K562 (cell line): ENCODE data around the gene GPR176. TPM values are rescaled to one million over a fixed set of nuclear protein-coding genes. Genes with fewer than 3 reads are reported as not detected.

Experiments used
- CCNT2 ChIP-seq: IDR thresholded peaks from 2 replicates; pipeline ENCODE4 v1.6.1; 2011; ENCODE audit warnings: borderline replicate concordance, low read depth, mild to moderate bottlenecking, moderate library complexity, mixed read lengths, low read length; ENCODE audit not compliant: insufficient read length; ENCODE audit errors: extremely low read depth
- CEBPG ChIP-seq, 3 experiments: fragments of 200-800 bp in 1 of 3; sonication (Bioruptor generic) in 1 of 3; sonication (generic) in 1 of 3; formaldehyde crosslinking in 1 of 3; IDR thresholded peaks in 2 of 3; conservative IDR thresholded peaks in 1 of 3; 2 replicates each; pipeline versions ENCODE4 v1.6.1 to v1.8.0; 2016 to 2022; ENCODE audit warnings: missing compliant biosample characterization in 2 of 3, missing genetic modification characterization in 2 of 3, mild to moderate bottlenecking in 1 of 3, missing genetic modification reagents in 1 of 3
- CREM ChIP-seq: IDR thresholded peaks from 2 replicates; pipeline ENCODE4 v1.6.1; 2014; ENCODE audit warnings: antibody characterized with exemption, low read depth
- ETV5 ChIP-seq: sonication (generic); formaldehyde crosslinking; IDR thresholded peaks from 2 replicates; pipeline ENCODE4 v1.4.0; 2020; ENCODE audit warnings: low read depth, mild to moderate bottlenecking, missing genetic modification reagents
- FOSL1 ChIP-seq: fragments of 200-800 bp; sonication (Bioruptor generic); conservative IDR thresholded peaks from 2 replicates; pipeline ENCODE4 v1.6.1; 2016; ENCODE audit warnings: missing genetic modification characterization, missing compliant biosample characterization
- NCOA6 ChIP-seq: fragments of 450-650 bp; IDR thresholded peaks from 2 replicates; pipeline ENCODE4 v1.6.1; 2017; ENCODE audit warnings: mild to moderate bottlenecking
- NFE2 ChIP-seq: IDR thresholded peaks from 2 replicates; pipeline ENCODE4 v1.6.1; 2014; ENCODE audit warnings: antibody characterized with exemption, low read depth
- NR2C2 ChIP-seq, 2 experiments: fragments of 200-800 bp in 1 of 2; sonication (Bioruptor generic) in 1 of 2; sonication (generic) in 1 of 2; formaldehyde crosslinking in 1 of 2; IDR thresholded peaks; 2 replicates each; pipeline versions ENCODE4 v1.6.1 to v1.8.0; 2016 to 2022; ENCODE audit warnings: mild to moderate bottlenecking in 1 of 2, missing compliant biosample characterization in 1 of 2, missing genetic modification characterization in 1 of 2, missing genetic modification reagents in 1 of 2
- PYGO2 ChIP-seq: fragments of 450-650 bp; IDR thresholded peaks from 2 replicates; pipeline ENCODE4 v1.6.1; 2016; ENCODE audit warnings: mild to moderate bottlenecking, missing genetic modification characterization, moderate library complexity, missing compliant biosample characterization
- RNF219 ChIP-seq: fragments of 250-450 bp; sonication (Bioruptor Pico); IDR thresholded peaks from 2 replicates; pipeline ENCODE4 v1.5.0; 2022; ENCODE audit warnings: mild to moderate bottlenecking
- SMARCA5 ChIP-seq: fragments of 450-650 bp; IDR thresholded peaks from 2 replicates; pipeline ENCODE4 v1.6.1; 2016
- ZKSCAN8 ChIP-seq: fragments of 200-800 bp; sonication (Bioruptor generic); IDR thresholded peaks from 2 replicates; pipeline ENCODE4 v1.6.1; 2016; ENCODE audit warnings: missing genetic modification characterization, missing compliant biosample characterization
- ZNF140 ChIP-seq: fragments of 250-450 bp; sonication (Bioruptor Pico); IDR thresholded peaks from 2 replicates; pipeline ENCODE4 v1.8.0; 2021; ENCODE audit warnings: moderate library complexity, mild to moderate bottlenecking, inconsistent platforms
- ZNF431 ChIP-seq: sonication (generic); formaldehyde crosslinking; IDR thresholded peaks from 2 replicates; pipeline ENCODE4 v1.8.0; 2022; ENCODE audit warnings: mild to moderate bottlenecking, missing genetic modification reagents
- ZNF766 ChIP-seq: fragments of 200-800 bp; sonication (Bioruptor generic); conservative IDR thresholded peaks from 2 replicates; pipeline ENCODE4 v1.6.1; 2016; ENCODE audit warnings: missing genetic modification characterization, missing compliant biosample characterization
- polyA plus RNA-seq, 8 experiments: library from polyadenylated mRNA; depleted of rRNA in 4 of 8; stranded (reverse) in 5 of 8; unstranded in 3 of 8; fragments of >200 nt; fragmentation: Nextera tagmentation in 2 of 8; fragmentation: Illumina TruSeq in 1 of 8; extraction: Ambion mirVana in 2 of 8; extraction: Trizol in 1 of 8; gene quantifications; 2 replicates each; pipeline versions ENCODE4 v1.2.1 to v1.2.3, GENCODE V29; 2011 to 2014; ENCODE audit warnings: inconsistent platforms in 1 of 8, missing spikeins in 1 of 8
- total RNA-seq, 7 experiments: library from RNA; depleted of rRNA in 6 of 7; stranded (reverse); fragments of >200 nt in 6 of 7; fragmentation: Illumina TruSeq in 2 of 7; extraction: Trizol in 2 of 7; gene quantifications; 2 replicates each; pipeline versions ENCODE4 v1.2.1 to v1.2.3, GENCODE V29; 2011 to 2021; ENCODE audit warnings: low replicate concordance in 1 of 7
- TF ChIP-seq, protein P1 (sequence below): fragments of 450-650 bp; IDR thresholded peaks from 2 replicates; pipeline ENCODE4 v1.6.1; 2016; ENCODE audit warnings: mild to moderate bottlenecking
- TF ChIP-seq, protein P2 (sequence below): sonication (generic); formaldehyde crosslinking; IDR thresholded peaks from 2 replicates; pipeline ENCODE4 v1.8.1; 2022; ENCODE audit warnings: missing genetic modification reagents
- TF ChIP-seq, protein P3 (sequence below): fragments of 450-650 bp; IDR thresholded peaks from 2 replicates; pipeline ENCODE4 v1.6.1; 2016

The GPR176 gene
- total and polyA plus RNA-seq, 9 of the 15 experiments (the other 6 are each of a cell fraction or from before 2014, with no cell fraction given), result 0.03 to 1.2 (median 0.76) TPM

- TF ChIP-seq, protein P1, sequence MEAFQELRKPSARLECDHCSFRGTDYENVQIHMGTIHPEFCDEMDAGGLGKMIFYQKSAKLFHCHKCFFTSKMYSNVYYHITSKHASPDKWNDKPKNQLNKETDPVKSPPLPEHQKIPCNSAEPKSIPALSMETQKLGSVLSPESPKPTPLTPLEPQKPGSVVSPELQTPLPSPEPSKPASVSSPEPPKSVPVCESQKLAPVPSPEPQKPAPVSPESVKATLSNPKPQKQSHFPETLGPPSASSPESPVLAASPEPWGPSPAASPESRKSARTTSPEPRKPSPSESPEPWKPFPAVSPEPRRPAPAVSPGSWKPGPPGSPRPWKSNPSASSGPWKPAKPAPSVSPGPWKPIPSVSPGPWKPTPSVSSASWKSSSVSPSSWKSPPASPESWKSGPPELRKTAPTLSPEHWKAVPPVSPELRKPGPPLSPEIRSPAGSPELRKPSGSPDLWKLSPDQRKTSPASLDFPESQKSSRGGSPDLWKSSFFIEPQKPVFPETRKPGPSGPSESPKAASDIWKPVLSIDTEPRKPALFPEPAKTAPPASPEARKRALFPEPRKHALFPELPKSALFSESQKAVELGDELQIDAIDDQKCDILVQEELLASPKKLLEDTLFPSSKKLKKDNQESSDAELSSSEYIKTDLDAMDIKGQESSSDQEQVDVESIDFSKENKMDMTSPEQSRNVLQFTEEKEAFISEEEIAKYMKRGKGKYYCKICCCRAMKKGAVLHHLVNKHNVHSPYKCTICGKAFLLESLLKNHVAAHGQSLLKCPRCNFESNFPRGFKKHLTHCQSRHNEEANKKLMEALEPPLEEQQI, result no peak
- no peak for TF ChIP-seq PYGO2 (tag)
- no peak for TF ChIP-seq CREM
- no peak for TF ChIP-seq ETV5
- no peak for TF ChIP-seq CEBPG (CRISPR knock-in tag; IDR thresholded peaks at IDR 0.05)
- 0 out of 4 replicates have a peak, but pooled peaks of 1 of the 2 experiments have one; percentile 14 for TF ChIP-seq CEBPG (tag; conservative IDR thresholded peaks at IDR 0.05 in 1 of 2, IDR thresholded peaks at IDR 0.05 in 1 of 2)
- TF ChIP-seq ZKSCAN8 (CRISPR knock-in tag), result no peak
- no peak for TF ChIP-seq ZNF140
- TF ChIP-seq, protein P2, sequence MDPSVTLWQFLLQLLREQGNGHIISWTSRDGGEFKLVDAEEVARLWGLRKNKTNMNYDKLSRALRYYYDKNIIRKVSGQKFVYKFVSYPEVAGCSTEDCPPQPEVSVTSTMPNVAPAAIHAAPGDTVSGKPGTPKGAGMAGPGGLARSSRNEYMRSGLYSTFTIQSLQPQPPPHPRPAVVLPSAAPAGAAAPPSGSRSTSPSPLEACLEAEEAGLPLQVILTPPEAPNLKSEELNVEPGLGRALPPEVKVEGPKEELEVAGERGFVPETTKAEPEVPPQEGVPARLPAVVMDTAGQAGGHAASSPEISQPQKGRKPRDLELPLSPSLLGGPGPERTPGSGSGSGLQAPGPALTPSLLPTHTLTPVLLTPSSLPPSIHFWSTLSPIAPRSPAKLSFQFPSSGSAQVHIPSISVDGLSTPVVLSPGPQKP (CRISPR knock-in tag), result no peak
- no peak for TF ChIP-seq ZNF431 (CRISPR knock-in tag)
- TF ChIP-seq, protein P3, sequence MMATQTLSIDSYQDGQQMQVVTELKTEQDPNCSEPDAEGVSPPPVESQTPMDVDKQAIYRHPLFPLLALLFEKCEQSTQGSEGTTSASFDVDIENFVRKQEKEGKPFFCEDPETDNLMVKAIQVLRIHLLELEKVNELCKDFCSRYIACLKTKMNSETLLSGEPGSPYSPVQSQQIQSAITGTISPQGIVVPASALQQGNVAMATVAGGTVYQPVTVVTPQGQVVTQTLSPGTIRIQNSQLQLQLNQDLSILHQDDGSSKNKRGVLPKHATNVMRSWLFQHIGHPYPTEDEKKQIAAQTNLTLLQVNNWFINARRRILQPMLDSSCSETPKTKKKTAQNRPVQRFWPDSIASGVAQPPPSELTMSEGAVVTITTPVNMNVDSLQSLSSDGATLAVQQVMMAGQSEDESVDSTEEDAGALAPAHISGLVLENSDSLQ, result no peak
- TF ChIP-seq FOSL1 (tag), result peak; percentile 44
- TF ChIP-seq SMARCA5, result no peak
- TF ChIP-seq NCOA6, result no peak
- no peak for TF ChIP-seq NR2C2 (CRISPR knock-in tag; IDR thresholded peaks at IDR 0.05)
- TF ChIP-seq NR2C2 (tag; IDR thresholded peaks at IDR 0.05), result peak; percentile 34; the same call in 1 of the 2 replicates
- TF ChIP-seq CCNT2, result no peak
- no peak for TF ChIP-seq NFE2
- TF ChIP-seq RNF219 (CRISPR knock-in tag), result no peak
- peak; percentile 89 for TF ChIP-seq ZNF766 (CRISPR knock-in tag)
These were observed 131.1 kb downstream of the GPR176 start (continued) for GRCh38 chr15:39788800-39789565.
